Measurements from ENCODE around the gene ATP5MG. TPM values are rescaled to one million over a fixed set of nuclear protein-coding genes. Genes with fewer than 3 reads are reported as not detected.
"Not testable (repeated sequence)": the region's sequence is repeated elsewhere in the genome, so short reads cannot be mapped to it uniquely, and the experiment has no call there.

Gene ATP5MG
- total and polyA plus RNA-seq, 2 donors (not counting 1 experiment from before 2014, with no cell fraction given), result 118 to 142 TPM

GRCh38 chr11:118415062-118415738, 13.8 kb downstream of the ATP5MG start:
- no peak for DNase-seq
- H3K9me3 ChIP-seq (ENCODE audit: control extremely low read depth in 1 of 3, control insufficient read depth in 2 of 3, insufficient read depth in 1 of 3, low read length in 2 of 3), result no peaks in the 10 kb centered on the region
- no peak overlapping the region for H3K27ac Mint-ChIP-seq
- ChIA-PET CTCF (interaction anchor here (0.7 kb wide), 1 partner anchor 10 kb away, joined by 3 read pairs; no protein-coding TSS in a partner anchor), POLR2A (no interaction called here)
- H3K36me3 ChIP-seq (replicated peaks in 1 of 2; ENCODE audit: control extremely low read depth in 1 of 2, control insufficient read depth in 1 of 2, extremely low read depth in 1 of 2, insufficient read depth in 2 of 2, low read length in 1 of 2), result peaks cover 0 to 7% of the 10 kb centered on the region in 2 experiments
- H3K9me3 Mint-ChIP-seq (ENCODE audit: insufficient read depth), result no peaks in the 10 kb centered on the region
- H3K27me3 Mint-ChIP-seq, result no peaks in the 10 kb centered on the region
- no peaks in the 10 kb centered on the region for H3K27me3 ChIP-seq (replicated peaks in 1 of 4; ENCODE audit: control extremely low read depth in 1 of 4, control insufficient read depth in 3 of 4, insufficient read depth in 4 of 4, low read length in 3 of 4)
- intact Hi-C loops (cut with micrococcal nuclease), result no loop called here
- H3K4me1 ChIP-seq (ENCODE audit: control insufficient read depth in 2 of 2, insufficient read depth in 2 of 2, low read length in 2 of 2), result peaks cover 4 to 5% of the 10 kb centered on the region in 2 donors
- no peak overlapping the region for H3K9ac ChIP-seq (ENCODE audit: low read length)
- ATAC-seq (ENCODE audit: low read depth), result no peak
- H3K4me2 ChIP-seq (replicated peaks; ENCODE audit: low read depth, low read length, poor library complexity, severe bottlenecking), result no peak overlapping the region
- H3K4me3 Mint-ChIP-seq, result no peak overlapping the region
- no peak for TF ChIP-seq CTCF (IDR thresholded peaks at IDR 0.05)
- no peak for TF ChIP-seq EZH2 (IDR thresholded peaks at IDR 0.05; ENCODE audit: borderline replicate concordance, insufficient read depth, low read depth, low read length, poor library complexity, severe bottlenecking)
- no peak overlapping the region for H3K27ac ChIP-seq (ENCODE audit: low read length in 2 of 2)
- H4K20me1 ChIP-seq (ENCODE audit: control insufficient read depth, insufficient read depth, low read length, poor library complexity, severe bottlenecking), result no peaks in the 10 kb centered on the region
- WGBS (ENCODE audit: insufficient coverage), result 29% methylated on average over 3 of the region's 8 CpGs
- no peak overlapping the region for H2AFZ ChIP-seq (ENCODE audit: insufficient read depth, low read depth, low read length, poor library complexity, severe bottlenecking)
- peaks cover 9% of the 10 kb centered on the region for H3K4me1 Mint-ChIP-seq
- H3K79me2 ChIP-seq (ENCODE audit: control insufficient read depth, insufficient read depth, low read length), result peaks cover 6% of the 10 kb centered on the region
- H3K4me3 ChIP-seq (ENCODE audit: control extremely low read depth in 1 of 5, extremely low read depth in 1 of 5, insufficient read depth in 1 of 5, low read depth in 2 of 5, low read length in 4 of 5), result no peak overlapping the region

GRCh38 chr11:118415739-118416068, 14.3 kb downstream of the ATP5MG start:
- Histone ChIP-seq H3K27ac (ENCODE audit: low read length in 2 of 2) (no peak overlapping the region), H3K79me2 (ENCODE audit: control insufficient read depth, insufficient read depth, low read length) (peaks cover under 1% of the 10 kb centered on the region), H3K36me3 (replicated peaks in 1 of 2; ENCODE audit: control extremely low read depth in 1 of 2, control insufficient read depth in 1 of 2, extremely low read depth in 1 of 2, insufficient read depth in 2 of 2, low read length in 1 of 2) (peaks cover 0 to 7% of the 10 kb centered on the region in 2 experiments), H2AFZ (ENCODE audit: insufficient read depth, low read depth, low read length, poor library complexity, severe bottlenecking) (no peak overlapping the region), H4K20me1 (ENCODE audit: control insufficient read depth, insufficient read depth, low read length, poor library complexity, severe bottlenecking) (no peaks in the 10 kb centered on the region), H3K9me3 (ENCODE audit: control extremely low read depth in 1 of 3, control insufficient read depth in 2 of 3, insufficient read depth in 1 of 3, low read length in 2 of 3) (no peaks in the 10 kb centered on the region), H3K4me1 (ENCODE audit: control insufficient read depth in 2 of 2, insufficient read depth in 2 of 2, low read length in 2 of 2) (no peaks in the 10 kb centered on the region), H3K4me3 (ENCODE audit: control extremely low read depth in 1 of 5, extremely low read depth in 1 of 5, insufficient read depth in 1 of 5, low read depth in 2 of 5, low read length in 4 of 5) (no peak overlapping the region), H3K4me2 (replicated peaks; ENCODE audit: low read depth, low read length, poor library complexity, severe bottlenecking) (no peak overlapping the region), H3K9ac (ENCODE audit: low read length) (no peak overlapping the region), H3K27me3 (replicated peaks in 1 of 4; ENCODE audit: control extremely low read depth in 1 of 4, control insufficient read depth in 3 of 4, insufficient read depth in 4 of 4, low read length in 3 of 4) (no peaks in the 10 kb centered on the region)
- Mint-ChIP-seq H3K4me1 (peaks cover 4% of the 10 kb centered on the region), H3K4me3 (no peak overlapping the region), H3K27ac (no peak overlapping the region), H3K27me3 (no peaks in the 10 kb centered on the region), H3K9me3 (ENCODE audit: insufficient read depth) (no peaks in the 10 kb centered on the region)
- TF ChIP-seq EZH2 (IDR thresholded peaks at IDR 0.05; ENCODE audit: borderline replicate concordance, insufficient read depth, low read depth, low read length, poor library complexity, severe bottlenecking) (no peak), CTCF (IDR thresholded peaks at IDR 0.05) (no peak)
- DNase-seq (no peak), ATAC-seq (ENCODE audit: low read depth) (no peak)
- ChIA-PET CTCF (no interaction called here), POLR2A (no interaction called here)
- intact Hi-C loops (cut with micrococcal nuclease), result no loop called here

DNA sequence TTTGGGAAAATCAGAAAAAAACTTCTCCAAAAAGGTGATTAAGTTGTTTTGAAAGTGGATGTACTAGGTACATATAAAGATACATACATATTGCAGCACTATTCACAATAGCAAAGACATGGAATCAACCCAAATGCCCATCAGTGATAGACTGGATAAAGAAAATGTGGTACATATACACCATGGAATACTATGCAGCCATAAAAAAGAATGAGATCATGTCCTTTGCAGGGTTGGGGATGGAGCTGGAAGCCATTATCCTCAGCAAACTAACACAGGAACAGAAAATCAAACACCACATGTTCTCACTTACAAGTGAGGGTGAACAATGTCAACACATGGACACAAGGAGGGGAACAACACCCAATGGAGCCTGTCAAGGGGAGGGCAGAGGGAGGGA, 15.5 kb downstream of the ATP5MG start:
- H3K4me3 ChIP-seq (ENCODE audit: control extremely low read depth in 1 of 5, extremely low read depth in 1 of 5, insufficient read depth in 1 of 5, low read depth in 2 of 5, low read length in 4 of 5); POLR2A ChIA-PET; H3K9me3 Mint-ChIP-seq (ENCODE audit: insufficient read depth); H3K27me3 Mint-ChIP-seq; H3K79me2 ChIP-seq (ENCODE audit: control insufficient read depth, insufficient read depth, low read length); H2AFZ ChIP-seq (ENCODE audit: insufficient read depth, low read depth, low read length, poor library complexity, severe bottlenecking); H3K27ac ChIP-seq (ENCODE audit: low read length in 2 of 2); H3K4me1 ChIP-seq (ENCODE audit: control insufficient read depth in 2 of 2, insufficient read depth in 2 of 2, low read length in 2 of 2); H3K4me3 Mint-ChIP-seq; H3K36me3 ChIP-seq (replicated peaks in 1 of 2; ENCODE audit: control extremely low read depth in 1 of 2, control insufficient read depth in 1 of 2, extremely low read depth in 1 of 2, insufficient read depth in 2 of 2, low read length in 1 of 2); H3K4me1 Mint-ChIP-seq; H3K9me3 ChIP-seq (ENCODE audit: control extremely low read depth in 1 of 3, control insufficient read depth in 2 of 3, insufficient read depth in 1 of 3, low read length in 2 of 3); H3K27ac Mint-ChIP-seq; CTCF ChIA-PET; intact Hi-C loops (cut with micrococcal nuclease); DNase-seq; ATAC-seq (ENCODE audit: low read depth); H3K9ac ChIP-seq (ENCODE audit: low read length); H4K20me1 ChIP-seq (ENCODE audit: control insufficient read depth, insufficient read depth, low read length, poor library complexity, severe bottlenecking); H3K4me2 ChIP-seq (replicated peaks; ENCODE audit: low read depth, low read length, poor library complexity, severe bottlenecking); H3K27me3 ChIP-seq (replicated peaks in 1 of 4; ENCODE audit: control extremely low read depth in 1 of 4, control insufficient read depth in 3 of 4, insufficient read depth in 4 of 4, low read length in 3 of 4): not testable (repeated sequence)
